Measurements from ENCODE around the gene REXO5. TPM values are rescaled to one million over a fixed set of nuclear protein-coding genes. Genes with fewer than 3 reads are reported as not detected.

The REXO5 gene
- total and polyA plus RNA-seq, 2 of the 13 experiments (the other 11 are each of a cell fraction or from before 2014, with no cell fraction given), result 5.9 to 13.1 TPM

- TF ChIP-seq ZNF772 (CRISPR knock-in tag; IDR thresholded peaks at IDR 0.05) (peak; percentile 88), ZNF746 (CRISPR knock-in tag; IDR thresholded peaks at IDR 0.05) (no peak), BRF2 (CRISPR knock-in tag; IDR thresholded peaks at IDR 0.05) (peak; percentile 85; the same call in 1 of the 2 replicates), SIN3A (IDR thresholded peaks at IDR 0.05; ENCODE audit: borderline replicate concordance, low read depth, low read length) (no peak), CREB3 (CRISPR knock-in tag; IDR thresholded peaks at IDR 0.05) (no peak), MEIS1 (CRISPR knock-in tag; IDR thresholded peaks at IDR 0.05; ENCODE audit: borderline replicate concordance) (peak; percentile 87), ETS1 (CRISPR knock-in tag; IDR thresholded peaks at IDR 0.05) (no peak), JARID2 (CRISPR knock-in tag; IDR thresholded peaks at IDR 0.05; ENCODE audit: insufficient replicate concordance) (no peak), POLR2AphosphoS2 (IDR thresholded peaks at IDR 0.05; ENCODE audit: low read depth, low read length) (no peak), ELF4 (CRISPR knock-in tag; IDR thresholded peaks at IDR 0.05; ENCODE audit: borderline replicate concordance) (peak; percentile 96), HNRNPH1 (optimal IDR thresholded peaks at IDR 0.05; ENCODE audit: low read depth, low read length) (no peak), ZBTB44 (CRISPR knock-in tag; IDR thresholded peaks at IDR 0.05) (no peak), MAFG (CRISPR knock-in tag; IDR thresholded peaks at IDR 0.05) (no peak), MLLT10 (CRISPR knock-in tag; IDR thresholded peaks at IDR 0.05) (no peak), TFAP4 (IDR thresholded peaks at IDR 0.05; ENCODE audit: borderline replicate concordance, low read depth) (no peak), ZNF792 (CRISPR knock-in tag; IDR thresholded peaks at IDR 0.05) (0 out of 2 replicates have a peak, but pooled peaks have one; percentile 65), SAFB2 (CRISPR knock-in tag; IDR thresholded peaks at IDR 0.05; ENCODE audit: borderline replicate concordance, low read depth) (no peak), PITX1 (CRISPR knock-in tag; IDR thresholded peaks at IDR 0.05) (peak; percentile 97), ZNF670 (CRISPR knock-in tag; IDR thresholded peaks at IDR 0.05; ENCODE audit: borderline replicate concordance) (no peak), ZNF749 (CRISPR knock-in tag; IDR thresholded peaks at IDR 0.05; ENCODE audit: borderline replicate concordance) (no peak), ZNF563 (CRISPR knock-in tag; IDR thresholded peaks at IDR 0.05) (no peak), ZNF503 (CRISPR knock-in tag; IDR thresholded peaks at IDR 0.05) (peak; percentile 57; the same call in 1 of the 2 replicates), HOXA9 (CRISPR knock-in tag; IDR thresholded peaks at IDR 0.05; ENCODE audit: borderline replicate concordance) (no peak)
Measured at GRCh38 chr16:20803561-20804214, 2.6 kb upstream of the REXO5 start (continued).

All from HepG2 (cell line).